Activated CD8-positive, alpha-beta T cell treated with anti-CD3 and anti-CD28 coated beads for 36 hours (primary cell): ENCODE results near the gene RTKN. TPM values are rescaled to one million over a fixed set of nuclear protein-coding genes. Genes with fewer than 3 reads are reported as not detected.
"Not testable (repeated sequence)": the region's sequence is repeated elsewhere in the genome, so short reads cannot be mapped to it uniquely, and the experiment has no call there.

Experiments
- ATAC-seq: fragments of 200-7000 bp; cut with Tn5 transposase; one replicate; pipeline ENCODE4 v1.10.0; 2021; ENCODE audit warnings: mild to moderate bottlenecking, moderate library complexity
- CTCF ChIA-PET: fragments of 350-600 bp; sonication (Branson Sonifier 250); formaldehyde crosslinking; loops from one replicate; lab custom pipeline; 2021; ENCODE audit warnings: antibody characterized with exemption; lab: Charles Lee
- POLR2A ChIA-PET: fragments of 350-600 bp; sonication (Branson Sonifier 250); formaldehyde crosslinking; loops from one replicate; lab custom pipeline; 2021; ENCODE audit warnings: antibody characterized with exemption; lab: Charles Lee
- DNase-seq: peaks from one replicate; pipeline ENCODE4 v3.0.0-alpha.2; 2020
- H3K27ac Mint-ChIP-seq: one replicate; pipeline ENCODE4 v1.8.0; 2021; ENCODE audit warnings: mild to moderate bottlenecking, mixed read lengths
- H3K27me3 Mint-ChIP-seq: one replicate; pipeline ENCODE4 v1.8.0; 2021; ENCODE audit warnings: mixed read lengths
- H3K36me3 Mint-ChIP-seq: one replicate; pipeline ENCODE4 v1.8.0; 2021; ENCODE audit warnings: low read depth, mixed read lengths
- H3K4me1 Mint-ChIP-seq: one replicate; pipeline ENCODE4 v1.8.0; 2021; ENCODE audit warnings: low read depth, mixed read lengths
- H3K4me3 Mint-ChIP-seq: one replicate; pipeline ENCODE4 v1.8.0; 2021; ENCODE audit warnings: mild to moderate bottlenecking, moderate library complexity, mixed read lengths
- H3K9me3 Mint-ChIP-seq: one replicate; pipeline ENCODE4 v1.8.0; 2021; ENCODE audit warnings: mixed read lengths
- CTCF ChIP-seq: fragments of 200-600 bp; IDR thresholded peaks from one replicate; pipeline ENCODE4 v1.8.0; 2022; ENCODE audit warnings: antibody characterized with exemption, mild to moderate bottlenecking
- intact Hi-C: fragments of 100-400 bp; cut with micrococcal nuclease; formaldehyde crosslinking; loops from one replicate; pipeline ENCODE4 v1.10.0; 2022
- total RNA-seq, 2 experiments: library from RNA; stranded (reverse); gene quantifications; one replicate each; pipeline ENCODE4 v1.2.3, GENCODE V29; 2021

RTKN gene
- total RNA-seq, 2 experiments from 2014 or later, result 1.2 to 1.6 TPM

- Mint-ChIP-seq H3K36me3 (no peaks in the 10 kb centered on the region), H3K4me3 (no peak overlapping the region), H3K4me1 (peaks cover 9% of the 10 kb centered on the region), H3K27me3 (peaks cover 24% of the 10 kb centered on the region), H3K27ac (no peak overlapping the region), H3K9me3 (no peaks in the 10 kb centered on the region)
- ATAC-seq (no peak), DNase-seq (no peak)
- CTCF ChIA-PET, result interaction anchor here (1.5 kb wide), 1 partner anchor 178 kb away, joined by 3 read pairs; no protein-coding TSS in a partner anchor
- POLR2A ChIA-PET, result interaction anchor here (0.7 kb wide), 2 partner anchors 82 to 507 kb away, joined by 3 read pairs; no protein-coding TSS in a partner anchor
- no peak for TF ChIP-seq CTCF
- intact Hi-C loops, result no loop called here
Observed at GRCh38 chr2:74444498-74445318, 3.0 kb upstream of the RTKN start.

- not testable (repeated sequence) for H3K27ac Mint-ChIP-seq
- CTCF ChIA-PET, result interaction anchor here (0.8 to 1.3 kb wide), 3 partner anchors 11 to 146 kb away, joined by 3 to 4 read pairs (median 3); no protein-coding TSS in a partner anchor
- POLR2A ChIA-PET, result interaction anchor here (0.8 to 1.3 kb wide), 3 partner anchors 12 to 237 kb away, joined by 3 to 5 read pairs (median 4); partner anchors contain the start of gene INO80B
Observed at GRCh38 chr2:74442483-74443297, 953 bp upstream of the RTKN start.

GRCh38 chr2:74441170-74441689 is 507 bp downstream of the RTKN start:
- Mint-ChIP-seq H3K9me3 (no peaks in the 10 kb centered on the region), H3K36me3 (no peaks in the 10 kb centered on the region), H3K27me3 (peaks cover 28% of the 10 kb centered on the region), H3K27ac (no peak overlapping the region), H3K4me3 (peak overlapping the region; percentile 43), H3K4me1 (peaks cover 9% of the 10 kb centered on the region)
- intact Hi-C loops, result no loop called here
- ChIA-PET CTCF (interaction anchor here (1.1 kb wide), 1 partner anchor 13 kb away, joined by 4 read pairs; no protein-coding TSS in a partner anchor), POLR2A (interaction anchor here (0.6 to 1.0 kb wide), 2 partner anchors 9 to 50 kb away, joined by 3 read pairs; no protein-coding TSS in a partner anchor)
- peak; percentile 64 for ATAC-seq
- TF ChIP-seq CTCF, result no peak
- DNase-seq, result no peak

More at GRCh38 chr2:74442483-74443297, 953 bp upstream of the RTKN start:
- H3K4me3 Mint-ChIP-seq, result peak overlapping the region; percentile 47
- H3K36me3 Mint-ChIP-seq, intact Hi-C loops, H3K4me1 Mint-ChIP-seq, H3K9me3 Mint-ChIP-seq, DNase-seq, ATAC-seq: not testable (repeated sequence)
- peaks cover 30% of the 10 kb centered on the region for H3K27me3 Mint-ChIP-seq

- intact Hi-C loops, result no loop called here
- Mint-ChIP-seq H3K36me3 (no peaks in the 10 kb centered on the region), H3K27me3 (peaks cover 28% of the 10 kb centered on the region), H3K4me1 (peaks cover 9% of the 10 kb centered on the region), H3K4me3 (peak overlapping the region; percentile 43), H3K27ac (no peak overlapping the region), H3K9me3 (no peaks in the 10 kb centered on the region)
- DNase-seq, result peak; percentile 70
- CTCF ChIA-PET, result interaction anchor here (1.0 to 1.4 kb wide), 3 partner anchors 9 to 20 kb away, joined by 3 to 6 read pairs (median 4); partner anchors contain the start of genes C2orf81 and WDR54
- ATAC-seq, result peak; percentile 92
- POLR2A ChIA-PET, result interaction anchor here (0.6 to 2.1 kb wide), 8 partner anchors 8 to 49 kb away, joined by 3 to 8 read pairs (median 3); partner anchors contain the start of genes C2orf81, INO80B, MRPL53 and WDR54
- no peak for TF ChIP-seq CTCF
Observed at GRCh38 chr2:74440378-74441169, 1.2 kb downstream of the RTKN start.
